ENCODE results near the gene CYP4F8. TPM values are rescaled to one million over a fixed set of nuclear protein-coding genes. Genes with fewer than 3 reads are reported as not detected.

CYP4F8 gene
- total and polyA plus RNA-seq, 2 of the 8 experiments (the other 6 are each of a cell fraction or from before 2014, with no cell fraction given), result not detected

- TF ChIP-seq SIN3A (conservative IDR thresholded peaks at IDR 0.05 in 1 of 2, IDR thresholded peaks at IDR 0.05 in 1 of 2; ENCODE audit: low read depth in 1 of 2, low read length in 2 of 2), result no peak
- TF ChIP-seq YY1 (IDR thresholded peaks at IDR 0.05; ENCODE audit: low read depth, low read length), result no peak
- TF ChIP-seq, protein P1, sequence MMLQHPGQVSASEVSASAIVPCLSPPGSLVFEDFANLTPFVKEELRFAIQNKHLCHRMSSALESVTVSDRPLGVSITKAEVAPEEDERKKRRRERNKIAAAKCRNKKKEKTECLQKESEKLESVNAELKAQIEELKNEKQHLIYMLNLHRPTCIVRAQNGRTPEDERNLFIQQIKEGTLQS (IDR thresholded peaks at IDR 0.05; ENCODE audit: insufficient read depth, low read depth, low read length), result no peak
- no peak for TF ChIP-seq TEAD4 (IDR thresholded peaks at IDR 0.05; ENCODE audit: low read depth, low read length)
- TF ChIP-seq HDAC6 (IDR thresholded peaks at IDR 0.05; ENCODE audit: low read depth, low read length), result no peak
- no peak for TF ChIP-seq CTBP2 (IDR thresholded peaks at IDR 0.05; ENCODE audit: borderline replicate concordance, insufficient read depth, insufficient read length, low read length)
- TF ChIP-seq HDAC2 (IDR thresholded peaks at IDR 0.05; ENCODE audit: borderline replicate concordance in 1 of 2, low read depth in 2 of 2, low read length in 2 of 2), result no peak
These were observed 58.2 kb downstream of the CYP4F8 start (continued) for GRCh38 chr19:15673176-15673654.
